HEK293T (cell line): ENCODE measurements around the gene YWHAH.
"Not testable (repeated sequence)": the region's sequence is repeated elsewhere in the genome, so short reads cannot be mapped to it uniquely, and the experiment has no call there.

Experiments used
- ARNT ChIP-seq: fragments of 450-650 bp; IDR thresholded peaks from 2 replicates; pipeline ENCODE4 v1.6.1; 2017; ENCODE audit warnings: mild to moderate bottlenecking
- BHLHE40 ChIP-seq: fragments of 450-650 bp; IDR thresholded peaks from 2 replicates; pipeline ENCODE4 v1.6.1; 2016; ENCODE audit warnings: mild to moderate bottlenecking, moderate library complexity, borderline replicate concordance
- CTBP1 ChIP-seq: fragments of 450-650 bp; IDR thresholded peaks from 2 replicates; pipeline ENCODE4 v1.6.1; 2016; ENCODE audit warnings: borderline replicate concordance
- ELF4 ChIP-seq: fragments of 450-650 bp; IDR thresholded peaks from 2 replicates; pipeline ENCODE4 v1.6.1; 2017; ENCODE audit warnings: antibody characterized with exemption
- FOXA1 ChIP-seq: fragments of 450-650 bp; IDR thresholded peaks from 2 replicates; pipeline ENCODE4 v1.6.1; 2016; ENCODE audit warnings: mild to moderate bottlenecking
- FOXK2 ChIP-seq: fragments of 450-650 bp; IDR thresholded peaks from 2 replicates; pipeline ENCODE4 v1.6.1; 2016; ENCODE audit warnings: mild to moderate bottlenecking
- FOXM1 ChIP-seq: fragments of 450-650 bp; IDR thresholded peaks from 2 replicates; pipeline ENCODE4 v1.6.1; 2017; ENCODE audit warnings: mild to moderate bottlenecking, borderline replicate concordance
- HDGF ChIP-seq: fragments of 450-650 bp; IDR thresholded peaks from 2 replicates; pipeline ENCODE4 v1.6.1; 2017; ENCODE audit warnings: antibody characterized with exemption, borderline replicate concordance
- SP1 ChIP-seq: fragments of 450-650 bp; IDR thresholded peaks from 2 replicates; pipeline ENCODE4 v1.6.1; 2017
- SUZ12 ChIP-seq: fragments of 450-650 bp; IDR thresholded peaks from 2 replicates; pipeline ENCODE4 v1.6.1; 2016; ENCODE audit warnings: mild to moderate bottlenecking
- TF ChIP-seq, protein P1 (sequence below): fragments of 450-650 bp; IDR thresholded peaks from 2 replicates; pipeline ENCODE4 v1.6.1; 2016

GRCh38 chr22:31981976-31982375, 37.6 kb downstream of the YWHAH start:
- not testable (repeated sequence) for TF ChIP-seq FOXA1, ELF4, SP1, FOXM1, BHLHE40, SUZ12, ARNT, HDGF, FOXK2, CTBP1
- TF ChIP-seq, protein P1, sequence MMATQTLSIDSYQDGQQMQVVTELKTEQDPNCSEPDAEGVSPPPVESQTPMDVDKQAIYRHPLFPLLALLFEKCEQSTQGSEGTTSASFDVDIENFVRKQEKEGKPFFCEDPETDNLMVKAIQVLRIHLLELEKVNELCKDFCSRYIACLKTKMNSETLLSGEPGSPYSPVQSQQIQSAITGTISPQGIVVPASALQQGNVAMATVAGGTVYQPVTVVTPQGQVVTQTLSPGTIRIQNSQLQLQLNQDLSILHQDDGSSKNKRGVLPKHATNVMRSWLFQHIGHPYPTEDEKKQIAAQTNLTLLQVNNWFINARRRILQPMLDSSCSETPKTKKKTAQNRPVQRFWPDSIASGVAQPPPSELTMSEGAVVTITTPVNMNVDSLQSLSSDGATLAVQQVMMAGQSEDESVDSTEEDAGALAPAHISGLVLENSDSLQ: not testable (repeated sequence)
